HCT116 (cell line): Measurements from ENCODE around the gene FLRT1.

ENCODE experiments used
- ELF1 ChIP-seq: IDR thresholded peaks from 2 replicates; pipeline ENCODE4 v1.6.1; 2012; ENCODE audit warnings: low read depth, borderline replicate concordance
- EZH2 ChIP-seq: fragments of 200-600 bp; sonication (generic); IDR thresholded peaks from 2 replicates; pipeline ENCODE4 v1.6.1; 2017; ENCODE audit warnings: antibody characterized with exemption, mixed run types
- EZH2phosphoT487 ChIP-seq: fragments of 200-600 bp; IDR thresholded peaks from 2 replicates; pipeline ENCODE4 v1.6.1; 2018; ENCODE audit warnings: antibody characterized with exemption, borderline replicate concordance
- POLR2A ChIP-seq: IDR thresholded peaks from 2 replicates; pipeline ENCODE4 v1.7.0; 2011; ENCODE audit warnings: borderline replicate concordance; ENCODE audit not compliant: insufficient read depth, insufficient read length; ENCODE audit errors: extremely low read depth
- RAD21 ChIP-seq: IDR thresholded peaks from 2 replicates; pipeline ENCODE4 v1.6.1; 2012; ENCODE audit warnings: low read depth, mild to moderate bottlenecking
- ZNF274 ChIP-seq: fragments of 200-500 bp; sonication (Bioruptor generic); IDR thresholded peaks from 2 replicates; pipeline ENCODE4 v1.6.1; 2014; ENCODE audit warnings: mild to moderate bottlenecking, low read depth, low read length, inconsistent platforms

GRCh38 chr11:64077607-64078006 lies 41.9 kb downstream of the FLRT1 start:
- TF ChIP-seq ZNF274 (no peak), POLR2A (no peak), EZH2 (no peak), ELF1 (no peak), EZH2phosphoT487 (no peak), RAD21 (no peak)
